ENCODE data around the gene BICD1. TPM values are rescaled to one million over a fixed set of nuclear protein-coding genes. Genes with fewer than 3 reads are reported as not detected.

BICD1 gene
- polyA plus RNA-seq, 3 donors, result 1.3 to 4.1 (median 2.4) TPM

DNA sequence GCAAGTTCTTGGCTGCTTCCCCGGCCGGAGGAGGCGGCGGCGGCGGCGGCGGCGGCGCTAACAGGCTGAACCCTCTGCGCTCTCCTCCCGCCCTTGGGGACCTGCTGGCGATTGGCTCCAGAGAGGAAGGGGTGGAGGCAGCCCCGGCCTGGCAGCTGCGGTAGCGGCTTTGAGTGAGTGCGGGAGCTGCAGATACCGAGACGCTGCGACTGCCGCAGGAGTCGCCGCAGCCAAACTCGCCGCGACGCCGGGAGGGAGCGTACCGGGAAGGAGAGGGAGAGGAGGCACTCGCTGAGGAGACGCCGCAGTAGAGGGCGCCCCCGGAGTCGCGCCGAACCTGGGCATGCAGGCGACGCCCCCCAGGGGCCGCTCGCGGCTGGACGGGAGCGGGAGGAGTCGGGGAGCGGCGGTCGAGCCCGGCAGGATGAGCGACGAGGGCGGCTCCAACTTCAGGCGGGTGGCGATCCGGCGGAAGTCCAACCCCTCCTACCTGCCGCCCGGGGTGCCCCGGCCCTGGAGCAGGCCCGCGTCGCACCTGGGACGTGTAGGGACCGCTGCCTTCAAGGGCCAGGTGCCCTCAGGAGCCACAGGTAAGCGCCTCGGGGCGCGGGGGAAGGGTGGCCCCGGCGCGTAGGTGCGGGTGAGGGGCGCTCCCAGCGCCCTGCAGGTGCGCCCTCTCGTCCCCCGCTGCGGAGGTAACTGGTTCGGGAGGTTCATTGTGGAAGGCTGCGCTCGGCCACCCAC, 292.9 kb downstream of the BICD1 start, which contains the start of gene FGD4:
FGD4 (plus strand) TSS at position 189 of the 744 bp plus-strand sequence.
- WGBS, 3 donors, result 0 to 1% (median 0%) methylated on average over 57 to 82 of the region's 82 CpGs
- no peak within 1 kb of the TSS for H3K27ac ChIP-seq (ENCODE audit: low read depth, low read length)

DNA sequence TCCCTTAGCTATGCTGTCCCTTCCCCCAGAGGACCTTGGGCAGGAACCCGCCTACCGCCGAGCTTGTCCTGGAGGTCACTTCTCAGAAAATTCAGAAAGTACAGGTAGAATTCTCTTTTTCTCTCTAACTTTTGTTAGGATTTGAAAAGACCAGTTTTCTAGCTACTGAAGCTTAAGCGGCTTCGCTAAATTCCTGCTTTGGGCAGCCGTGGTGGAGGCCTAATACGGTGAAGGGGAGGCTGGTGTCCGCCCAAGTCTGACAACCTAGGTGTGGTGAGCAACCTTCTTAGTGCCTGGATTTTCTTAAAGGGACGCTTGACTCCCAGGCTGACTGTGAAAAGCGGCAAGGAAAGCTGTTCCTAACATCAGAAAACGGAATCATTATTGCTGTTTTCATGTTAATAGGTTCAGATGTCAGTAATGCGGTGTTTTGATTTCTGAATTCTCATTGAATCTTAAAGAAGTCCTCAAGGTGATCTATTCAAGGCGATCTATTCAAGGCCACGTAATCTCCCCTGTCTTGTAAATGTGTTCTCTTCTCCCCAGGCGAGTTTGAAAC, 293.5 kb downstream of the BICD1 start:
- WGBS, 3 donors, result 6 to 23% (median 19%) methylated on average over 15 of the region's 15 CpGs
- no peak overlapping the region for H3K27ac ChIP-seq (ENCODE audit: low read depth, low read length)

DNA sequence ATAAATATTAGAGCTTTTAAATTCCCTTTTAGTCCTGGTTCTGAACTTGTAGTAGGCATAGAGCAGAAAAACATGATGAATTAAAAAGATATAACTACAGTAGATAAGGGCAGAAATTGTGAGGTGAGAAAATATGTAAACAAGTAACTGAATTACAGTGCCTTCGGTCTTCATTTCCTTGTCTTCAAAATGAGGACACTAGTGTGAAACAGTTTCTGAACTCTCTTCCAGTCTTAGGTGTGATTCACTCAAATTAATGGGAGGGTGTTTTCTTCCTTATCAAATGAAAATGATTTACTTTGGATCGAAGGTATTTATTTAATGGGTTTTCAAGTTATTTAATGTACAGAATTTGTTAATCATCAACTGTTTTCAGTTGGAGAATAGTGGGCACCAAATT, 294.2 kb downstream of the BICD1 start:
- H3K27ac ChIP-seq (ENCODE audit: low read depth, low read length), result no peak overlapping the region
- WGBS, 3 donors, result 17 to 55% (median 51%) methylated on average over 2 of the region's 2 CpGs

DNA sequence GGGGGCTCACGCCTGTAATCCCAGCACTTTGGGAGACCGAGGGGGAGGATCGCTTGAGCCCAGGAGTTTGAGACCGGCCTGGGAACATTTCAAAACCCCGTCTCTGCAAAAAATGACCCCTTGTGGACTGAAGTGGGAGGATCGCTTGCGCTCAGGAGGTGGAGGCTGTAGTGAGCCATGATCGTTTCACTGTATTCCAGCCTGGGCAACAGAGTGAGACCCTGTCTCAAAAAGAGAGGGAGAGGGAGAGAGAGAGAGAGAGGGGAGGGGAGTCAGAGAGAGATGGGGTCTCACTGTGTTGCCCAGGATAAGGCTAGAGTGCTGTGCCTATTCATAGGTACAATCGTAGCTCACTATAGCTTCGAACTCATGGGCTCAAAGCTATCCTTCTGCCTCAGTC, 295.5 kb downstream of the BICD1 start:
- 81 to 92% (median 92%) methylated on average over 10 of the region's 10 CpGs for WGBS, 3 donors

DNA sequence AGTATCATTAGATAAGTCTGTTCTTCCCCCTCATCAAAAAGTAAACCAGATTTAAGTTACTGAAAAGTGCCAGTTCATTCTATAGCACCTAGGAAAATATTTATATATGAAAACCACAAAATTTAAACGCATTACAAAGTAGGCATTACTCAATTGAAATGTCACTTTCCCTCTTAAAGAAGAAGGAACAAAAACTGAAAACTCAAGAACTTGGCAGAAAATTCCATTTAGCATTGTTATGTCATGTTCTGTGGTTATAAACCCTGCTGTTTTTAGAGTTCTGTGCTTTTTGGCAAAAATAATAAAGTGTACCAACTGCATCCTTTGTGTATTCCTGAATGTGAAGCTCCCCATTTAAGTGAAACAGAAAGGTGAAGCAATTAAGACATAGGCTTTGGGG, 296.3 kb downstream of the BICD1 start:
- no peak overlapping the region for H3K27ac ChIP-seq (ENCODE audit: low read depth, low read length)
- WGBS, 3 donors, result 25 to 47% (median 32%) methylated on average over 1 of the region's 1 CpG

More for the DNA sequence above, 295.5 kb downstream of the BICD1 start:
- no peak overlapping the region for H3K27ac ChIP-seq (ENCODE audit: low read depth, low read length)

DNA sequence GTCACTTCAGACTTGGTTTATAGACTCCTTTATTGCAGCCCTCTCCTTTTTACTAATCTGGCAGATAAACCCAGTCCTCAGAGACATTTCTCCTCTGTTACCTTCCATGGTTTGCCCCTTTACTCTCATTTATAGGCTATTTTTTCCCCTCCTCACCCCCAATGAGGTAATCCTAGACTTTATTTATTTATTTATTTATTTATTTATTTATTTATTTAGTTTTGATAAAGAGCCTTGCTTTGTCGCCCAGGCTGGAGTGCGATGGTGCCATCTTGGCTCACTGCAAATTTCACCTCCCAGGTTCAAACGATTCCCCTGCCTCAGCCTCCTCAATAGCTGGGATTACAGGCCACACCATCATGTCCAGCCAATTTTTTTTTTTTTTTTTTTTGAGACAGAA, 301.1 kb downstream of the BICD1 start:
- H3K27ac ChIP-seq (ENCODE audit: low read depth, low read length), result no peak overlapping the region
- 92 to 97% (median 94%) methylated on average over 3 of the region's 3 CpGs for WGBS, 3 donors

DNA sequence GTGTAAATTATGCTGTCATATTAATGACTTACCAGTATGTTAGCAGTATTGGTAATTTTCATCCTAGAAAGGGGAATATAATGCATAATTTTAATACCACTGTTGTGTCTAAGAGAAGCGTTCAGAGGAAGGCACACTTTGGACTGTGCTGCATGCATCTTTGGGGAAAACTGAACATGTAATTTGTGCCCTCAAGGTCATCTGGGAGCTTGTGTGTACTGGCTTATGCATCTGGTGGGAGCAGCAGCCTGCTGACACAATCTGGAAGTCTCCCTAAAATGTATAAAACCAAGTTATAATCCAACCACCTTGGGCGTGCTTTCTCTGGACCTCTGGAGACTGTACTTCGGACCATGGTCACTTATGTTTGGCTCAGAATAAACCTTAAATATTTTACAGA, 306.8 kb downstream of the BICD1 start:
- WGBS, 3 donors, result 54 to 80% (median 66%) methylated on average over 3 of the region's 3 CpGs
- no peak overlapping the region for H3K27ac ChIP-seq (ENCODE audit: low read depth, low read length)

DNA sequence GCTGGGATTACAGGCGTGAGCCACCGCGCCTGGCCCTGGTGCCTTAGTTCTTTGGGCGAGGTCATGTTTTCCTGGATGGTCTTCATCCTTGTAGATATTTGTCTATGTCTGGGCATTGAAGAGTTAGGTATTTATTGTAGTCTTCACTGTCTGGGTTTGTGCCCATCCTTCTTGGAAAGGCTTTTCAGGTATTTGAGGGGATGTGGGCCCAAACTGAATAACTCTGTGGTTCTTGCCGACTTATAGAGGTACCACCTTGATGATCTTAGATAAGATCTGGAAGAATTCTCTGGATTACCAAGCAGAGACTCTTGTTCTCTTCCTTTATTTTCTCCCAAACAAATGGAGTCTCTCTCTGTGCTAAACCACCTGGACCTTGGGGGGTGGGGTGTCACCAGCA, 311.6 kb downstream of the BICD1 start:
- WGBS, 3 donors, result 95 to 98% (median 97%) methylated on average over 5 of the region's 5 CpGs
- no peak overlapping the region for H3K27ac ChIP-seq (ENCODE audit: low read depth, low read length)

DNA sequence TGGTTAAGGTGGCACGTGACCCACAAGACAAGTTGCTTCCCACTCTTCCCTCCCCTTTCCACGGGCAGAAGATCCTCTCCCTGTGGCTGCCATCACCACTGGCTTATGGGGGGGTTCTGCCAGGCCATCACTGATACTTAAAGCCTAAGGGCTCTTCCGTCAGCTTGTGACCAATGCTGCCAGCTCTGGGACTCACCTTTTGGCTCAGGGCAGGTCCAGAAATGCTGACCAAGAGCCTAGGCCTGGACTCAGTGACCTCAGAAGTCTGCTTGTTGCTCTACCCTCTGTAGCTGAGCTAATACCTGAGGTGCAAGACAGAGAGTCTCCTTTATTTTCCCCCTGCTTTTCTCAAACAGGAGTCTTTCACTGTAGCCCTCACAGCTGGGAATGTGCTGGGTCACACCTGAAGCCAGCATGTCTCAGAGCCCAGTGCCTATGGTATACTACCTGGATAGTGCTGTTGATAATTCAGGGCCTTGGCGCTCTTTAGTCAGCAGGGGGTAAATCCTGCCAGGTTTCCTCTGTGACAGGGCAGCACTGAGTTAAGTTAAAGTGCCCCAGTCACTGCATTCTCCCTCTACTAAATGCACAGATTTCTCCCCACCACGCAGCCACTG, 312.4 kb downstream of the BICD1 start:
- no peak overlapping the region for H3K27ac ChIP-seq (ENCODE audit: low read depth, low read length)
- 57 to 75% (median 72%) methylated on average over 5 of the region's 5 CpGs for WGBS, 3 donors

DNA sequence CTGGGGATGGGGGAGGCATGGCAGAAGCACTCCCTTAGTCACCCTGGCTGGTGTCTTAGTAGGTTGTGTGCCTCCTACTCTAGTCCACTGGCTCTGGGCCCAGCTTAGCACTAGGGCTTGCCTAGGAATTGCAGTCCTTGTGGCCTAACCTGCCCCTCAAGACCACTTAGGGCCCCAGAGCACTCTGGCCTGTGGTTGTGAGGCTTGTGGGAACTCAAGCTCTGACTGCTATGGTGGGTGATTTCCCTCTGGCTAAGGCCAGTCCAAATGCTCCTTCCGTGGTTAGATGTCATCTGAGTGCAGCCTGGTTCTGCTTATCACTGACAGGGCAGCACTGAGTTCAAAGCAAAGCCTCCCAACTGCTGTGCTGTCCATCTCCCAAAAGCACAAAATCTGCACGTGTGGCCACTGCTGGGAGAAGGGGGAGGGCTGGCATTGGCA, 312.9 kb downstream of the BICD1 start:
- no peak overlapping the region for H3K27ac ChIP-seq (ENCODE audit: low read depth, low read length)
- 14 to 26% (median 15%) methylated on average over 2 of the region's 2 CpGs for WGBS, 3 donors

DNA sequence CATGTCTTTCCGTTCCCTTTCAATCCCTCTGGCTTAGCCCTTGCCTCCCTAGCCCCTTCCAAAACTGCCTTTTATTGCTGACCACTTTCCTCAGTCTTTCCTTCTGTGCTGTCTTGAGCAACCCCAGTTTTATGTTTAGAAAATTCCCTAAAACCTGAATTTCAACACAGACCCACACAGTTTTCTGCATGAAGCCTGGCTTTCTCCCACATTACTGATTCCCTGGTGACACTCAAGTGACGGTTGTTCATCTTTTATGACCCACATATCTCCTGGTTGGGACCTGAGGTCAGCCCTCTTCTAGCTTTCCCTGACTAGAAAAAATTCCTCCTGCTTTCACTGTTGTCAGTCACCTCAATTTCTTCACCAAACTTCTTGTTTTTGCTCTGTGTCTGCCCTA, 313.7 kb downstream of the BICD1 start:
- 65 to 90% (median 84%) methylated on average over 2 of the region's 2 CpGs for WGBS, 3 donors
- H3K27ac ChIP-seq (ENCODE audit: low read depth, low read length), result no peak overlapping the region

DNA sequence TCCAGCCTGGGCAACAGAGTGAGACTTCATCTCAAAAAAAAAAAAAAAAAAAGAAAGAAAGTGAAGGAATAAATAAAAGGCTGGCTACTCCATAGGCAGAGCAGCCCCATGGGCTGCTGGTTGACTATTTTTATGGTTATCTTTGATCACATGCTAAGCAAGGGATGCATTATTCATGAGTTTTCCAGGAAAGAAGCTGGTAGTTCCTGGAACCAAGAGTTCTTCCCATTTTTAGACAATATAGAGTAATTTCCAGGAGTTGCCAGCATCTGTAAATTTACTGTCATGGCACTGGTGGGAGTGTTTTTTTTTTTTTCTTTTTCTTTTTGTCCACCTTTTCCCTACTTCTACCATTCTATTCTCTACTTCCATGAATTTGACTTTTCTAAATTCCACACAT, 316.9 kb downstream of the BICD1 start:
- H3K27ac ChIP-seq (ENCODE audit: low read depth, low read length), result no peak overlapping the region

DNA sequence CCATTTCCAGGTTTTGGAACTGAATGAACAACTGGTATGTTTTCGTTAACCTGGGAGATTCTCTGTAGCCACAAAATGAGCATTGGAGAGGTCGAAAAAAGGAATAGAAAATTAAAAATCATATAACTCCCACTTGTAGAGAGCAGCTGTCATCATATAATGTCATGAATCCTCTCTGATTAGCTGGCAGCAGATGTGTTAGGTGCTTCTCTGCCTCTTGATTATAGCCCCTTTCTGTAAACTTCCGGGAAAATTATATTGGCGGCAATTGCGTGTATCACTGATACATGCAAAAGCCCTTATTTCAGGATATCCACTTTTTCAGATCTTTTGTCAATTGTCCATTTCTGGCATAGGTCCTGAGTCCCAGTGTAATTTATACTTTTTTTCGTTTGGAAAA, 324.4 kb downstream of the BICD1 start:
- WGBS, 3 donors, result 69 to 79% (median 78%) methylated on average over 6 of the region's 6 CpGs
- H3K27ac ChIP-seq (ENCODE audit: low read depth, low read length), result no peak overlapping the region

Other genes starting within 250 kb of the BICD1 start
- gene RESF1, start 147.4 kb upstream of the BICD1 start, polyA plus RNA-seq, result 10 to 100 TPM; 10.2 to 41.9 (median 17.6) TPM

All from adipose tissue (tissue), 3 donors.